Measurements from ENCODE around the gene PTMA.
A peak's percentile ranks its signal among the peaks of the same experiment; 100 is the strongest.

Gene PTMA

GRCh38 chr2:231677632-231678104 lies 30.7 kb upstream of the PTMA start:
- peak; percentile 70 to 88 (median 76) for DNase-seq

- DNase-seq: no peak
Measured at GRCh38 chr2:231679908-231680284, 28.4 kb upstream of the PTMA start.

DNA sequence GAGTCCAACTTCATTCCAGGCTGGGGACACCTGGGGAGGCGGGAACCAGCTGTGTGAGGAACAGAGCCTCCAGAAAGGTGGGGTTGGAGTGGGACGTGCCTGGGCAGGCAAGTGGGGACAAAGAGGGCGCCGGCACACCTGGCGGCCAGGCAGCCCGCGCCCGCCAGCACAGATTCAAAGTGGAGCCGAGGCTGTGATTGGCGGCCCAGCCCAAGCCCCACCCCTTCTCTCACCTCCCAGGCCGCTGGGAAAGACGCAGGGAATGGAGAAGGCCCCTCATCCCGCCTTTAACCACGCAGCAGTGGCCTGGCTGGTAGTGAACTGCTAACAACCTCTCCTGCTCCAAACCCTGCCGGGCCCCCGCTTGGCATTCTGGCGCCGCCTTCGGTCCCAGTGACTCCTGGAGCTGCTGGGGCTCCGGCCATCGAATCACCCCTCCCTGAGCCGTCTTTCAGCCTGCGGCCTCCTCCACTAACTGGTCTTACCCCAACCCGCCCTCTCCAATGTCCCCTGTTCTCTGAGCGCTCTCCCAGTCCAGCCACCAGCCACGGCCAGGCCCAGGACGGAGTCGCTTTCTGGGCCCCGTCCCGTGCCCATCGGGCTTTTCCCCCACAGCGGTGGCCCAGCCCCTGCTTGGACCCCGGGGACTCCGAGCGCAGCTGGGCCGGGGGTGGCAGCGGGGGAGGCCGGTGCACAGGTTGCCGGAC lies 27.9 kb upstream of the PTMA start:
- no peak for DNase-seq

DNA sequence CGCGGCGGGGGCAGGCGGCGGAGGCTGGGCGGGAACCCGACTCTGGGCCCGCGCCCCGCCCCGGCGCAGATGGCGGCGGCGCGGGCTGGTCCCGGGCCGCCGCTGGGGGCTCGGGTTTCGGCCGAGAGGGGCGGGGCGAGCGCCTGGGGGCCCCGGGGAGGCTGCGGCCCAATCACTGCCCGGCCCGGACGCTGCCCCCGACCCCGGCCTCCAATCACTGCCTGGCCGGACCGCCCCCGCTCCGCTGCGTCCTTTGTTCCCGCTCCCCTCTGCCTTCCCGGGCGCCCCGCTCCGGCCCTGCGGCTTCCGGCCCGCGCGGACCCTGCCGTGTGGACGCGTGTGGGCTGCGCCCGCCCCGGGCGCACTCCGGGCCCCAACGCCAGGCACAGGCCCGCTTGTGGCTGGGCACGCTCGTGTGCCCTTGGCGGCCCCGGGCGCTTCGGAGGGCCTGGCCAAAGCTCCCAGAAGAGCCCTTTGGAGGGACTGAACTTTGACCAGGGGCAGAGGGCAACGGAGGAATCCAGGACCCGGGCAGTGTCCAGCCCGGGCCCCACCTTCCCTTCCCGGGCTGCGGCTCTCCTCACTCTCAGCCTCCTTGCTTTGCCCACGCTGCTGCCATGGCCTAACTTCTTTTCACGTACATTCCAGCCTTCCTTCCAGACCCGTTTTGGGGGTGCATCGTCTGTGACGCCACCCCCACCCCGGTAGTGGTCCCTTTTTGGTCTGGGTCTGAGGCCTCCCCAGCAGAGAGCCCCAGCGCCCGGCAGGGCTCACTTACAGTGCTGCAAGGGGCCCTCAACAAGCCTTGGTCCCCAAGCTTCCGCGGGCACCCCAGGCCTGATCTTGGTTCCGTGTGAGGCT lies 27.1 kb upstream of the PTMA start:
- DNase-seq: no peak

GRCh38 chr2:231682603-231683291 lies 25.6 kb upstream of the PTMA start:
- no peak for DNase-seq

DNA sequence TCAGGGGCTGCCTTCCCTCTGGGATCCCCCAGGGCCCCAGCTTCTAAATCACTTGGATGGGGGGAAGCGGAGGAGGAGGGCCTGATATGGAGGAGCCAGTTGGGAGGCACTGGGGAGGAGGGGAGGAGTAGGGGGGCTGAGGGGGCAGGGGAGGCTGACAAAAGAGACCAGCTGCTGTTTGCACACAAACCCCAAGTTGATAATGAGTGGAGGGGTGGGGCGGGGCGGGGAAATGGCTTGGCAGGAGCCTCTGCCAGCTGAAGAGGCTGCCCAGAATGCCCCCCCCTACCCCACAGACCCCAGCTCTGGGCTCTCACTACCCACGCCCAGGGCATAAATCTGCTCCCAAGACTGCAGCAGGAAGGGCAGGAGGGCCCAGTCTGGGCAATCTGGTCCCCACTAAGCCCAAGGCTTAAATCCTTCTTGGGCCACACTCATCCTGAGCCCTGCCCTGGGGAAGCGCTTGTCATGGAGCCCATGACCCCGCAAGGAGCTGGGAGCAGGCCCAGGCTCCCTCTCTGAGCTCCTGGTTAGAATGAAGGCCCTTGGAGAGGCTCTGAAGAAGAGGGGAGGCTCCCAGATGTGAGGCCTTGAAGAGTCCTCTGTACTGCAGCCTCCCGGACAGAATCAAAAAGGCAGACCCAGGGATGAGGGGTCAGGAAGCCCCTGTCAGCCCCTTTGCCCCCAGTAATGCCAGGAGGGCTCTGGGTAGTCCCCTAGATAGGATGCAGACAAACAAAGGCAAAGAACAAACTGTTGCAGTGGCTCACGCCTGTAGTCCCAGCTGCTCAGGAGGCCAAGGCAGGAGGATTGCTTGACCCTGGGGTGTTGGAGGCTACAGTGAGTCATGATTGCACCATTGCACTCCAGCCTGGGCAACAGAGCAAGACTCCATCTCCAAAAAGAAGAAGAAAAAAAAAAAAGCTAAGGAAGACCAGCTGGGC lies 24.8 kb upstream of the PTMA start:
- DNase-seq: no peak

GRCh38 chr2:231684314-231685223 lies 23.8 kb upstream of the PTMA start:
- no peak for DNase-seq

DNA sequence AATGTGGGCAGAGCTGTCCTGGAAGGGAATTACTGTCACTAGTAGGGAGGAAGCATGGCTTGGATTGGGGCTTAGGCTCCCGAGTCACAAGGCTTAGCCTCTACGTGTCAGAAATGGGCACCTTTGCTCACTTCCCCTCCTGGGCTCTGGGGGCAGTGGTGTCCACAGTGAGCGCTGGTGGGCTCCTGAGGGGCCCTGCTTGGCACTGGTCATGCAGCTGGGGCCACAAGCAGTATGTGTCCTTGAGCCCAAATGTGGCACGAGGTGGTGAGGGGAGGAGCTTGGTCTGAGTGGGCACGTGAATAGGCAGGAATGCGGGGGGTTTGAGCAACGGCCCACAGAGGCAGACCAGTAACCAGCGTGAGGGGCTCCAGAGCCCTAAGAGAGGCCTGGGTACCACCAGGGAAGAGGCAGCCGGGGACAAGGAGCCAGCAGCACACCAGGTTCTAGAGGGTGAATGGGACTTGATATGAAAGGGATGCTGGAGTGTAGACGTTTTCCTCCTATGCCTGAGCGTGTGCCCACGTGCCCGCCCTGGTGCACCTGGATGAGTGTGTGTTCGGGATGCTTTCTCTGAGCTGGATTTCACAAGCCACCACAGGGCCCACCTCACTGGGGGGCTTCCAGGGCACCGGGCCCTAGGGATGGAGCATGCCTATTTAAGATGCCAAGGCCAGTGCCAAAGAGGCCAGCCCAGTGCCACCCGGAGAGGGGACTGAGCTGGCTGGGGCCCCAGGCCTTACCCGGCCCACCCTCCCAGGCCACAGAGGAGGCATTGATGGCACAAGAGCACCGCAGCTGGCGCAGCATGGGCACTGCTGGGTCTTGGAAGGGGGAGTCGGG lies 22.8 kb upstream of the PTMA start:
- DNase-seq: no peak

- DNase-seq: no peak
Measured at GRCh38 chr2:231686192-231687100, 21.9 kb upstream of the PTMA start.

GRCh38 chr2:231687133-231687852 lies 21.0 kb upstream of the PTMA start:
- peak; percentile 43 to 70 (median 50) for DNase-seq

- DNase-seq: no peak
Measured at GRCh38 chr2:231687961-231688360, 20.4 kb upstream of the PTMA start.

- DNase-seq: no peak
Measured at GRCh38 chr2:231688719-231689118, 19.6 kb upstream of the PTMA start.

DNA sequence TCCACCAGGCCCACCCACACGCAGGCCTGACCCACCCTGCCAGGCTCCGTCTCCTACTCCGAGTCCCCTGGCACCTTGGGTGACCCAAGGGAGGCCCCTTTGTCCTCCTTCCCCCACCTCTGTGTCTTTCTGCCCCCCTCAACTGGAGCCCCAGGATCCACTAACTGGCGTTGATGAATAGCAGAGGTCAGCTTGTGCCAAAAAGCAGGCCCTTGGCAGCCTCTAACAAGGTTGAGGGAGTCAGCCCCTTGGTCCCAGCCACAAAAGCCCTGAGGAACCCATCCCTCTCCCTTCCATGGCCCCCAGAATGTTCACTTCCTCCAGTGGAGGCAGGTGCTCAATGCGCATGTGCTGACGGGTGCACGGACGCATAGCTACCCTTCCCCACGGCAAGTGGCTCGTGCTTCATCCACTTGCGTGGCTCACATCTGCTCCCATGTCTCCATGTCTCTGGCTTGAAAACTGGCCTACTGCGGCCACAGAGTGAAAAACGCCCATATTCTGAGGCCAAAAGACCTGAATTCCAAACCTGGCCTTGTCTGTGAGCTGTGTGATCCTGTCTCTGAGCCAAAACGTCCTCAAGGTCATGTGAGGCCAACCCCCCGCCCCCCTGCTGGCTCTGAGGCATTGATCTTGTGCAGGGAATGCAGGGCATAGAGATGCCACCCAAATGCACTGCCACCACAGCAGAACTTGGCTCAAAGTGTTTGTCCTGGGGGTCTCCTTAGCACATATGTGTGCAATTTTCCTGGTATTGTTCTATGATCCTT lies 19.0 kb upstream of the PTMA start:
- no peak for DNase-seq

DNA sequence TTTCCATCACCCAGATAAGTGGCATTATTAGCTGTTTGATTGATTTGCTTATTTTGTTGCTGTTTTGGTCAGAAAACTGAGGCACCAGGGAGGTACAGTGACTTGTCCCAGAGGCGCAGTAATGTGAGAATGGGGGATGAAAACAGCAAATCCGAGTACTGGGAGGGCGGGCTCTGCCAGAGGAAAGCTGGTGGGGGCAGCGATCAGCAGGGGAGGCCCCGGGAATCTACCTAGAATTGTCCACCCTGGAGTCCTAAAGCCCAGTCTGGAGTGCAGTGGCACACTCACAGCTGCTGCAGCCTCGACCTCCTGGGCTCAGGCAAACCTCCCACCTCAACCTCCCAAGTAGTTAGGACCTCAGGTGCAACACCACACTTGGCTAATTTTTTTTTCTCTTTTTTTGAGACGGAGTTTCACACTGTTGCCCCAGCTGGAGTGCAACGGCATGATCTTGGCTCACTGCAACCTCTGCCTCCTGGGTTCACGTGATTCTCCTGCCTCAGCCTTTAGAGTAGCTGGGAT lies 17.0 kb upstream of the PTMA start:
- DNase-seq: no peak

DNA sequence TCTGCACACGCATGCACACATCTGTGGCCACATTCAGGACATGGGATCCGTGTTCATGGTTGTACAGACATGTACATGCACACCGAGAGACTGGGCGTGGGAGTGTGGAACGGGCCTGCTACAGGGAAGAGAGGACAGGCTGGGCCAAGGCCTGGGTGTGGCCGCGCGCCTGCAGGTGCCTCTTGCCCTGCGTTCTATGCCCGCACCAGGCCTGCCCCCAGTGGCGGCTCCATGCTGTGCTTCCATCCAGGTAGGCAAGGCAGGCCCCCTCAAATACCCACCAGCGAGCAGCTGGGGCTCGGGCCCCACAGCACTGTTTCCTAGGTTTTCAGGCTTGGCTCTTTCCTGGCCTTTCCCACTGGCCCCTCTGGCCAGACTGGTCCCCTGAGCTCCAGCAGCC lies 15.5 kb upstream of the PTMA start:
- no peak for DNase-seq

DNA sequence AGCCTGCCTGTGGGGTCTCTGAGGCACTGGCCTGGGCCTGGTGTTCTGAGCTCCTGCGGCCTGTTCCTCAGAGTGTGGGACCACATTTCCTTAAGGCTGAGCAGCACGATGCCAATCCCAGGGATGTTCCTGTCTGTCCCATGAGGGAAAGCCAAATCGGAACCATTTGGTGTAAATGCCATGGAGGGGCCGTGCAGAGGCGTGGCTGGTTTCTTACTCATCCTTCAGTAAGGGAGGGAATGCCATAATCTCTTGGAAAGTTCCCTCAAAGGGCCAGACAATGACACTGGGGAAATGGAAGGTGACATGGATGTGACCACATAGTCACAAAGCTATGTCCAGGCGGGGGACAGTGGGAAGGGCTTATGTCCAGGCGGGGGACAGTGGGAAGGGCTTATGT lies 14.4 kb upstream of the PTMA start:
- no peak for DNase-seq

- DNase-seq: no peak
Measured at GRCh38 chr2:231696004-231696367, 12.3 kb upstream of the PTMA start.

GRCh38 chr2:231699006-231699405 lies 9.3 kb upstream of the PTMA start:
- no peak for DNase-seq

All from stimulated activated naive CD4-positive, alpha-beta T cell (primary cell).